T-helper 1 cell treated with Interleukin-12 subunit alpha and Interleukin-12 subunit beta and Interleukin-4 antibody, amounts not matched to agents 30 μg/mL and 1 μg/mL, for 36 hours (primary cell): Measurements from ENCODE around the gene ZFHX3.
"Not testable (repeated sequence)": the region's sequence is repeated elsewhere in the genome, so short reads cannot be mapped to it uniquely, and the experiment has no call there.

Experiments
- H3K27ac Mint-ChIP-seq: one replicate; pipeline ENCODE4 v1.8.0; 2021; ENCODE audit warnings: mild to moderate bottlenecking, mixed read lengths
- H3K27me3 Mint-ChIP-seq: one replicate; pipeline ENCODE4 v1.8.0; 2021; ENCODE audit warnings: low read depth, mixed read lengths
- H3K36me3 Mint-ChIP-seq: one replicate; pipeline ENCODE4 v1.8.0; 2021; ENCODE audit warnings: low read depth, mixed read lengths
- H3K4me1 Mint-ChIP-seq: one replicate; pipeline ENCODE4 v1.8.0; 2021; ENCODE audit warnings: low read depth, mixed read lengths
- H3K4me3 Mint-ChIP-seq: one replicate; pipeline ENCODE4 v1.8.0; 2021; ENCODE audit warnings: mild to moderate bottlenecking, moderate library complexity, mixed read lengths
- H3K9me3 Mint-ChIP-seq: one replicate; pipeline ENCODE4 v1.8.0; 2021; ENCODE audit warnings: mixed read lengths

ZFHX3 gene, protein sequence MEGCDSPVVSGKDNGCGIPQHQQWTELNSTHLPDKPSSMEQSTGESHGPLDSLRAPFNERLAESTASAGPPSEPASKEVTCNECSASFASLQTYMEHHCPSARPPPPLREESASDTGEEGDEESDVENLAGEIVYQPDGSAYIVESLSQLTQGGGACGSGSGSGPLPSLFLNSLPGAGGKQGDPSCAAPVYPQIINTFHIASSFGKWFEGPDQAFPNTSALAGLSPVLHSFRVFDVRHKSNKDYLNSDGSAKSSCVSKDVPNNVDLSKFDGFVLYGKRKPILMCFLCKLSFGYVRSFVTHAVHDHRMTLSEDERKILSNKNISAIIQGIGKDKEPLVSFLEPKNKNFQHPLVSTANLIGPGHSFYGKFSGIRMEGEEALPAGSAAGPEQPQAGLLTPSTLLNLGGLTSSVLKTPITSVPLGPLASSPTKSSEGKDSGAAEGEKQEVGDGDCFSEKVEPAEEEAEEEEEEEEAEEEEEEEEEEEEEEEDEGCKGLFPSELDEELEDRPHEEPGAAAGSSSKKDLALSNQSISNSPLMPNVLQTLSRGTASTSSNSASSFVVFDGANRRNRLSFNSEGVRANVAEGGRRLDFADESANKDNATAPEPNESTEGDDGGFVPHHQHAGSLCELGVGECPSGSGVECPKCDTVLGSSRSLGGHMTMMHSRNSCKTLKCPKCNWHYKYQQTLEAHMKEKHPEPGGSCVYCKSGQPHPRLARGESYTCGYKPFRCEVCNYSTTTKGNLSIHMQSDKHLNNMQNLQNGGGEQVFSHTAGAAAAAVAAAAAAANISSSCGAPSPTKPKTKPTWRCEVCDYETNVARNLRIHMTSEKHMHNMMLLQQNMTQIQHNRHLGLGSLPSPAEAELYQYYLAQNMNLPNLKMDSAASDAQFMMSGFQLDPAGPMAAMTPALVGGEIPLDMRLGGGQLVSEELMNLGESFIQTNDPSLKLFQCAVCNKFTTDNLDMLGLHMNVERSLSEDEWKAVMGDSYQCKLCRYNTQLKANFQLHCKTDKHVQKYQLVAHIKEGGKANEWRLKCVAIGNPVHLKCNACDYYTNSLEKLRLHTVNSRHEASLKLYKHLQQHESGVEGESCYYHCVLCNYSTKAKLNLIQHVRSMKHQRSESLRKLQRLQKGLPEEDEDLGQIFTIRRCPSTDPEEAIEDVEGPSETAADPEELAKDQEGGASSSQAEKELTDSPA (N-terminal part only)

DNA sequence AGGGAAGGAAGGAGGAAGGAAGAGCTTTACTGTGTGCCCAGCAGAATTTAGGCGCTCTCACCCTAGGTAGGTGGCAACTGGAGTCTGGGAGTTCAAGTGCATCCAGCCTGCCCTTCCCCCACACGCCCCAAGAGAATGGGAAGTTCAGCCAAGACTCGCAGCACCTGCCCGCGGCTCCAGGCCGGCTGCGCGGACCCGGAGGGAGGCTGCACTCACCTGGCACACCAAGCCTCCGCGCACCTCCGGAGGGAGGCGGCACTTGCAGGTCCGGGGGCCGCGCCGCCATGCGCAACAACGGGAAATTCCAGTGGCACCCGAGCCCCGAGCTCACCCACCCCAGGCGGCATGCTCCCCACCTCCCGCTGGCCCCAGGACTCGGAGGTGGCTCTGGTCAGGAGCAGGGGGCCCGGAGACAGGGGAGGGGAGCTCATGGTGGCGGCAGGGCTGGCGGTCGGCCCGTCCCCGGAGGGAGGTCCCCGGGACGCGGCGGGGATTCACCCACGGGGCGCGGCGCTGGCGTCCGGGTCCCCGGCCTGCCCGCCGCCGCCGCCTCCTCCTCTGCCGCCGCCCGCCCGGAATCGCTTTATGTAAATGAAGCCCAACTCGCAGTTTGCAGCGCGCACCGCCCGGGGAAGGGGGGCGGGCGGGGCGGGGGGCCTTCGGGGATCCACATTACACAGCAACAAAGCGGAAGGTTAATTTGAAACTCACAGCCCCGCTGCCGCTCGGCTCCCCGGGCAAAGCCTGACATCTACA, at the start of gene ZFHX3:
Gene ZFHX3, minus strand, starts transcription at position 593 of the 756 bp plus-strand sequence. CDS start 87,983 bp downstream, outside the sequence.
- H3K27me3 Mint-ChIP-seq: peaks cover 38% of the 10 kb centered on the region
- peaks cover 6% of the 10 kb centered on the region for H3K4me1 Mint-ChIP-seq
- H3K36me3 Mint-ChIP-seq: no peaks in the 10 kb centered on the region
- H3K4me3 Mint-ChIP-seq: peak within 1 kb of the TSS; percentile 73
- no peak within 1 kb of the TSS for H3K27ac Mint-ChIP-seq
- H3K9me3 Mint-ChIP-seq: no peaks in the 10 kb centered on the region

DNA sequence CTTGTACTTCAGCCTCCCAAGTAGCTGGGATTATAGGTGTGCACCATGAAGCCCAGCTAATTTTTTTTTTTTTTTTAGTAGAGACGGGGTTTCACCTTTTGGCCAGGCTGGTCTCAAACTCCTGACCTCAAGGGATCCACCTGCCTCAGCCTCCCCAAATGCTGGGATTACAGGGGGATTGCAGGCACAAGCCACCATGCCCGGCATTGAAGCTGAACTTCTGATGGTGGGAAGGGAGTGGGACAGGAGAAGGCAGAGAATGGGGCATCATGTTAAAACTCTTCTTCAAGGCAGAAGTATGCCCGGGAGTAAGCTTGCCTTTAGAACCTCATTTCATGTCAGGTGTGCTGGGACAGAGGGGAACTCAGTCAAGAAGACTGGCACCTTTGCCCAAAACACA, 48.6 kb upstream of the ZFHX3 start:
- Mint-ChIP-seq H3K4me3 (no peak overlapping the region), H3K27ac (no peak overlapping the region), H3K4me1 (peaks cover 3% of the 10 kb centered on the region), H3K9me3 (no peaks in the 10 kb centered on the region), H3K36me3 (no peaks in the 10 kb centered on the region), H3K27me3 (no peaks in the 10 kb centered on the region)

DNA sequence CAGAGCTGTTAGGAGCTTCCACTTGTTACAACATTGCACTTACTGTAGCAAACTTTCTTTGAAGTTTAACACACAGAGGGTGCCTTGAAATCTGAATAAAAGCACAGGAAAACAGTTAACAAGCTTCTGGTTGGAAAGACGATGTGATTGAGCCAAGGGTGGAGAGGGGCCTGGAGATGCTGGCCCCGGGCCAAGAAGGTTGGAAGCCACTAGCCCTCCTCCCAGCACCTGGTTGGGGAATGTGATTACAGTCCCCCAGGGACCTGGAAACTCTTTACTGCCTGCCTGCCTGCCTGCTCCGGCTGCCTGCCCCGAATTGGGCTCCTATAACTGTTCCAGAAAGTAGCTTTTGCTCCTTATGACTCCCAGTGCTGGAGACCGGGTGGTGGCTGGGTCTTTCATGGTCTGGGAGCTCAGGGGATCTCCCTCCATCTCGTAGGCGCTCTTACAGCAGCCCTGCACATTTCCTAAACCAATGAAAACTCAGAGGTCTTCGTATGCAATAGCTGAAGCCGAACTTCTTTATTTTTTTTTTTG, 48.0 kb upstream of the ZFHX3 start:
- Mint-ChIP-seq H3K27me3 (no peaks in the 10 kb centered on the region), H3K36me3 (no peaks in the 10 kb centered on the region), H3K4me3 (no peak overlapping the region), H3K27ac (no peak overlapping the region), H3K9me3 (no peaks in the 10 kb centered on the region), H3K4me1 (peaks cover 3% of the 10 kb centered on the region)

DNA sequence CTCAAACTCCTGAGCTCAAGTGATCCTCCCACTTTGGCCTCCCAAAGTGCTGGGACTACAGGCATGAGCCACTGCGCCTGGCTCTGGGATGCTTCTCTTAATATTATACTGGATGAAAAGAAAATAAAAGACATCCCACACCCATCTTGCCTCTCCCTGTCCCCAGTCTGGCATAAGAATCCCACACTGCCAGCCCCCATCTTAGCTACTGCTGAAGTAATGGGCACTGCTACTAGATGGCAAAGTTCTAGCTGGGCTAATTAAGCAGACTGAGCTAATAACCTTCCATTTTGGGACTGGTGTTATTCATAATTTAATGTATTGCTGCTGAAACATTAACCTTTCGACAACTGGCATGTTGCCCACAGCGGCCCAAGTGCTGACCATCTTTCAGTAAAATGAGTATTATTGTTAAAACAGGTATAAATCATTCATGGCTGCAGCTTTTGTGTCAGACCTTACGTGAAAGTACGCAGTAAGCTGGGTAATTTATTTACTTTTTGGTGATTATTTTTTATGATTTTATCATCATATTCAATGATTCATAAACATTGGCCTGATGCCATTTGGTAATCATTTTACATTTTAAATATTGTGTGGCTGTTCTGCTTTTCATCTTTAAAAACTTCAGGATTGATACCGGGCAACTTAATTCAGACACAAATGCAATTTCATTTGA, 47.4 kb upstream of the ZFHX3 start:
- no peak overlapping the region for H3K4me3 Mint-ChIP-seq
- H3K9me3 Mint-ChIP-seq: no peaks in the 10 kb centered on the region
- H3K27me3 Mint-ChIP-seq: no peaks in the 10 kb centered on the region
- H3K27ac Mint-ChIP-seq: no peak overlapping the region
- H3K36me3 Mint-ChIP-seq: no peaks in the 10 kb centered on the region
- peaks cover 3% of the 10 kb centered on the region for H3K4me1 Mint-ChIP-seq

DNA sequence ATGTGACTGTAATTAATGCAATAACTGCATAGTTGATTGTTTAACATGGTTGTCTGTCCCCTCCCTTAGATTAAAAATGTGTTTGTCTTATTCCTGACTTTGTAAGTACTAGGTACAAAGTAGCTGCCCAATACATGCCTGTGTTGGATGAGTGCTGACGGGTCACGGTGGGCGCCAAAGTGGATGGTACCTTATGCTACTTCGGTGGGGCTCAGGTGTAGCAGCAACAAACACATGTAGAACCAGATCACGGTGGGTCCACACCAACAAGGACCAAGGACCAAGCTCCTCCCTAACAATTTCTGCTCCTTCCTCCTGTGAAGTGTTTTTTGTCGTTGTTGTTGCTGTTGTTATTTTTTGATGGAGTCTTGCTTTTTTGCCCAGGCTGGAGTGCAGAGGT, 46.4 kb upstream of the ZFHX3 start:
- Mint-ChIP-seq H3K4me3 (no peak overlapping the region), H3K9me3 (no peaks in the 10 kb centered on the region), H3K36me3 (no peaks in the 10 kb centered on the region), H3K4me1 (peaks cover 3% of the 10 kb centered on the region), H3K27me3 (no peaks in the 10 kb centered on the region), H3K27ac (no peak overlapping the region)

DNA sequence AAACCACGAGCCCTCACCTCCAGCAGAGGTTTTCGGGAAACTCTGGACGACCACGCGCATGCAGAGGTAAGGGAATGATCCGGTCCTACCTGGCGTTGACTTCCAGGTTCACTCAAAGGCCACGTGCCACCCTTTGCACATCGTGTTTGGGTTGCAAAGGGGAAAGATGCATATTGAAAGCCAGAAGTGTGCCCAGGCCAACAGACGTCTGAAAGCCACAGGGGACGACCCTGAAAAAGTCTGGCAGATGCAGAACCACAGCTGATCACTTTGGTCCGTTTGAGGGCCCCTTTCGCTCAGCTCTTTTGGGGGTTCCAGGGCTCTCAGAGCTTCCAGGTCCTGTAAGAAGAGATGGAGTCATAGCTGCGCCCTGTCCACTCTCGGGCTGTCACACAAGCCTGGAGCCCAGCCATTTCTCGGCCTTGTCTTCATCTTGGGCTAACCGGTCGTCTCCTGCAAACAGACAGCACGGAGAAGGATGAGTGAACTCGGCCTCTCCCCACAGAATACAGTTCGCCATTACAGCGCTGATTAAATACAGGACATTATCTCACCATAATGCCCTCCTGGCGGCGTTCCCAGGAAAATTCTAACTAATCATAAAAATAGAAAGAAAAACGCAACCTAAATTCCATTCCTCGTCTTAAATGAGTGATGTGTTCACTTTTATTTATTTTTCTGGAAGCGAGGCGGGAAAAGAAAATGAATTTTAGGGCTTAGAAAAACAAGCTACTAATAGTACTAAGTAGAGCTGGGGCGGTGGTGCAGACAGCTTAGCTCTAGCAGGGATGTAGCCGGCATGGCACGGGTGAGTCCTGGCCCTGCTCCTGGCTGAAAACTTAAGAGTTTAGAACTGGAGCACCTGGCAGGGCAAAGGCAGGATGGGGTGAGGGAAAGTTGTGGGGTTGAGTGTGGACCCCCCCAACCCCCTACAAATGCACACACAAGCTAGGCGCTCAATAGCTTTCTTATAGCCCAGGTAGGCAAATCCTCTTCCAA, 45.5 kb upstream of the ZFHX3 start:
- Mint-ChIP-seq H3K36me3 (no peaks in the 10 kb centered on the region), H3K9me3 (no peaks in the 10 kb centered on the region), H3K27ac (no peak overlapping the region), H3K4me1 (peaks cover 3% of the 10 kb centered on the region), H3K4me3 (no peak overlapping the region), H3K27me3 (no peaks in the 10 kb centered on the region)

DNA sequence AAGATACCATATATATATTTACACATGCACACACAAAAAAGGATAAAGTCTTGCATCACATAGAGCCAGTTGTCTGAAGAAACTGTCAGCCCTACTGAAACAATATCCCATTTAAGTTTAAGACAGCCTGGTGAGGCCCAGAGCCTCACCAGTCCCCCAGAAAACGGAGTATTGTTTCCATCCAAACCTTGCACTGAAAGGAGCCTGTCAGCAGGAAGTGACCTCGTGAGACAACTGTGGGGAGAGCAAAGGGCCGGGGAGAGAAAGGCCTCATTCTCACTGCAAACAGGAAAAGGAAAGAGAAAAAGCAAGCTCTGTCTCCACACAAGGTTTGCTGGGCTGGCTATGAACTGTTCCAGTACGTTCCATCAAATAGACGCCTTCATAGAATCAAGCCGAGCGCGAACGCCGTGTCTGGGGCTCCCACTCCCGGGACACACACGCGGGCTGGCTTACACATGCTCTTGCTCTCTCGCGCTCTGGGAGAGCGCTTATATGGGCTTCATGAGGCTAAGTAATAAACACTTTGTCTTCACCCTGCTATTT, 44.4 kb upstream of the ZFHX3 start:
- H3K9me3 Mint-ChIP-seq: no peaks in the 10 kb centered on the region
- H3K27ac Mint-ChIP-seq: no peak overlapping the region
- H3K27me3 Mint-ChIP-seq: no peaks in the 10 kb centered on the region
- H3K4me1 Mint-ChIP-seq: peaks cover 3% of the 10 kb centered on the region
- H3K4me3 Mint-ChIP-seq: no peak overlapping the region
- H3K36me3 Mint-ChIP-seq: no peaks in the 10 kb centered on the region

DNA sequence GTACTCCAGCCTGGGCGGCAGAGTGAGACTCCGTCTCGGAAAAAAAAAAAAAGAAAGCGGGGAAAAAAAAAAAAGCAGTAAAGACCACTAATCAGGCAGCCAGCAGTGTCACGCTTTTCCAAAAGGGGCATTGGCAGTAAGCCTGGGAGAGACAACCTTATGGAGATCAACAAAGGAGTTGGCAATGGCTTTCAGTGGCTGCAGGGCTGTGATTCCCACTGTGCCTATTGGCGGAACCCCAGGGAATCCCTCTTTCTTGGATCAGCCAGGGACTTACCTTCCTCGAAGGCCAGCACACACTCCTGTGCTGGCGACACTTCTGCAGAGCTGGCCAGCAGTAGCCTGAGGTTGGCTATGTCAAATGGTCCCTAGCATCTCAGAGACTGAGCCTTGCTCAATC, 43.2 kb upstream of the ZFHX3 start:
- H3K9me3 Mint-ChIP-seq: no peaks in the 10 kb centered on the region

DNA sequence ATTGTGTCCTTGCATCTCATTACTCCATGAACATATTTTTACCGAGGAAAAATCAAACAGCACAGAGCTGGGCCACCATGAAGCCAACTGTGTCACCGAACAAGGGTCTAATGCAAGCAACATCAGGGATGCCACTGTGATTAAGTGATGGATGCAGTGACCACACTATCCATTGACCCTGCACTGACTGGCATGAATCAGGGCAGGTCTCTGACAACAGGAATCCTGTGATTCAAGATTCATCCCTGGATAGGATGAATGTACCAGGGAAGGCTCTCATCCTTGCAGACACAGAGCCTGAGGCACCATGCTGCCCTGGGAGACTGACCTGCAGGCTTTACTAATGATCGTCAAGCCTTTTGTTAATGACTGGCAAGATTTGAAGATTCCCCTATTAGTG, 41.5 kb upstream of the ZFHX3 start:
- Mint-ChIP-seq H3K36me3 (no peaks in the 10 kb centered on the region), H3K4me3 (no peak overlapping the region), H3K4me1 (peaks cover 3% of the 10 kb centered on the region), H3K27me3 (no peaks in the 10 kb centered on the region), H3K9me3 (no peaks in the 10 kb centered on the region), H3K27ac (no peak overlapping the region)

More for the DNA sequence above, 43.2 kb upstream of the ZFHX3 start:
- H3K4me3 Mint-ChIP-seq: no peak overlapping the region
- H3K27me3 Mint-ChIP-seq: no peaks in the 10 kb centered on the region
- H3K27ac Mint-ChIP-seq: no peak overlapping the region
- peaks cover 3% of the 10 kb centered on the region for H3K4me1 Mint-ChIP-seq
- H3K36me3 Mint-ChIP-seq: no peaks in the 10 kb centered on the region

DNA sequence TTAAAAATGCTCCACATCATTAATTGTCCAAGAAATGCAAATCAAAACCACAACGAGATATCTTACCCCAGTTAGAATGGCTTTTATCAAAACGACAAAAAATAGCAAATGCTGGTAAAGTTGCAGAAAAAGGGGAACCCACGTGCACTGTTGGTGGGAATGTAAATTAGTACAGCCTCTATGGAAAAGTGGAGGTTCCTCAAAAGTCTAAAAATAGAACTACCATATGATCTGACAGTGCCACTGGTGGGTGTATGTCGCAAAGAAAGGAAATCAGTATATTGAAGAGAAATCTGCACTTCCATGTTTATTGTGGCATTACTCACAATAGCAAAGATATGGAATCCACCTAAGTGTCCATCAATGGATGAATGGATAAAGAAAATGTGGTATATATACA, 38.2 kb upstream of the ZFHX3 start:
- H3K9me3 Mint-ChIP-seq: no peaks in the 10 kb centered on the region
- H3K27me3 Mint-ChIP-seq: no peaks in the 10 kb centered on the region
- H3K27ac Mint-ChIP-seq: no peak overlapping the region
- H3K4me1 Mint-ChIP-seq: no peaks in the 10 kb centered on the region
- no peaks in the 10 kb centered on the region for H3K36me3 Mint-ChIP-seq
- no peak overlapping the region for H3K4me3 Mint-ChIP-seq

DNA sequence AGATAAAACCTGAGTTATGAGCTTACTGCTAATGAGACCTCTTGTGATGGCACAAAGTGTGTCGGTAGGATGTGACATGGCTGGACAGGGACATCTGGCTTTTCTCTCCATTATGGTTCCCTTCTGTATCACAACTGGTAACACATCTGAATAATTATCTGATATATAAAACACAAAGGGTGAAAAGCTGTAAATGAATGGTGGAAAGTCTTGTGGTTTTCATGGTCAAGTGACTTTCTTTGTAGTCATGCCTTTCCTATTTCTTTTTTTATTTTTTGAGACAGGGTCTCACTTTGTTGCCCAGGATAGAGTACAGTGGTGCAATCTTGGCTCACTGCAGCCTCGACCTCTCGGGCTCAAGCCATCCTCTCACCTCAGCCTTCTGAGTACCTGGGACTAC, 35.3 kb upstream of the ZFHX3 start:
- no peaks in the 10 kb centered on the region for H3K9me3 Mint-ChIP-seq
- H3K4me3 Mint-ChIP-seq: no peak overlapping the region
- H3K27me3 Mint-ChIP-seq: peaks cover 4% of the 10 kb centered on the region
- no peak overlapping the region for H3K27ac Mint-ChIP-seq
- no peaks in the 10 kb centered on the region for H3K36me3 Mint-ChIP-seq
- peaks cover 1% of the 10 kb centered on the region for H3K4me1 Mint-ChIP-seq

DNA sequence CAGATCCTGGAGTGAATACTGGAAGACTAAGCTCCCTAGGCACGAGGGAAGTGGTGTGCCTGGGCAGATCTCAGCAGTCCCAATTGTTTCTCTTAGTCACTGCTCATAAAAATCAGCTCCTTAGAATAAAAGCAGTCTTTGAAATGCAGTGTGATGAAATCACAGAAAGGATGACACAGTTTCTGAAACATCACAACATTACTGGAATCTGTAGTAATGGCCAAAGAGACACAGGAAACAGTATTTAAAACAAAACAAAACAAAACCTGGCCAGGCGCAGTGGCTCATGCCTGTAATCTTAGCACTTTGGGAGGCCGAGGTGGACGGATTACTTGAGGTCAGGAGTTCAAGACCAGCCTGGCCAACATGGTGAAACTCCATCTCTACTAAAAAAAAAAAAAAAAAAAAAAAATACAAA, 34.7 kb upstream of the ZFHX3 start:
- H3K9me3 Mint-ChIP-seq, H3K27ac Mint-ChIP-seq, H3K27me3 Mint-ChIP-seq, H3K36me3 Mint-ChIP-seq, H3K4me1 Mint-ChIP-seq, H3K4me3 Mint-ChIP-seq: not testable (repeated sequence)
